C4-2B (cell line): ENCODE data around the gene LRG1.

Experiments
- CTCF ChIP-seq: fragments of 450-650 bp; conservative IDR thresholded peaks from 2 replicates; pipeline ENCODE4 v1.5.1; 2017; ENCODE audit warnings: mild to moderate bottlenecking
- ZFX ChIP-seq: fragments of 450-650 bp; IDR thresholded peaks from 2 replicates; pipeline ENCODE4 v1.6.1; 2017

GRCh38 chr19:4504891-4505569 is 34.8 kb downstream of the LRG1 start:
- no peak for TF ChIP-seq CTCF
- no peak for TF ChIP-seq ZFX
